Activated CD8-positive, alpha-beta memory T cell treated with anti-CD3 and anti-CD28 coated beads, Interleukin-2, amount 50 U/mL, for 24 hours (primary cell): ENCODE data around the gene ANKRD28.
"Not testable (repeated sequence)": the region's sequence is repeated elsewhere in the genome, so short reads cannot be mapped to it uniquely, and the experiment has no call there.

Experiments used
- DNase-seq: peaks from one replicate; pipeline ENCODE4 v3.0.0-alpha.2; 2020; ENCODE audit errors: extremely low read depth

ANKRD28 gene

GRCh38 chr3:15803921-15804320 lies 6.1 kb upstream of the ANKRD28 start:
- DNase-seq: no peak

GRCh38 chr3:15801298-15801697 lies 3.5 kb upstream of the ANKRD28 start:
- DNase-seq: no peak

- no peak for DNase-seq
Observed at GRCh38 chr3:15800780-15801179, 3.0 kb upstream of the ANKRD28 start.

GRCh38 chr3:15800327-15800726 lies 2.5 kb upstream of the ANKRD28 start:
- DNase-seq: no peak

- DNase-seq: no peak
Observed at GRCh38 chr3:15798533-15799245, 910 bp upstream of the ANKRD28 start.

GRCh38 chr3:15796771-15797641 lies 773 bp downstream of the ANKRD28 start:
- no peak for DNase-seq

- no peak for DNase-seq
Observed at GRCh38 chr3:15796331-15796730, 1.4 kb downstream of the ANKRD28 start.

- DNase-seq: no peak
Observed at GRCh38 chr3:15795651-15796308, 2.0 kb downstream of the ANKRD28 start.

GRCh38 chr3:15794842-15795650 lies 2.7 kb downstream of the ANKRD28 start:
- no peak for DNase-seq

- no peak for DNase-seq
Observed at GRCh38 chr3:15794303-15794771, 3.4 kb downstream of the ANKRD28 start.

GRCh38 chr3:15791525-15791924 lies 6.3 kb downstream of the ANKRD28 start:
- no peak for DNase-seq

GRCh38 chr3:15787941-15788340 lies 9.8 kb downstream of the ANKRD28 start:
- DNase-seq: no peak

- no peak for DNase-seq
Observed at GRCh38 chr3:15787526-15787925, 10.3 kb downstream of the ANKRD28 start.

- DNase-seq: no peak
Observed at GRCh38 chr3:15783361-15783969, 14.3 kb downstream of the ANKRD28 start.

- no peak for DNase-seq
Observed at GRCh38 chr3:15782429-15782828, 15.3 kb downstream of the ANKRD28 start.

GRCh38 chr3:15781637-15782402 lies 16.0 kb downstream of the ANKRD28 start:
- no peak for DNase-seq

- no peak for DNase-seq
Observed at GRCh38 chr3:15781131-15781530, 16.6 kb downstream of the ANKRD28 start.

GRCh38 chr3:15779111-15779510 lies 18.7 kb downstream of the ANKRD28 start:
- DNase-seq: no peak

- DNase-seq: no peak
Observed at GRCh38 chr3:15778332-15778858, 19.4 kb downstream of the ANKRD28 start.

GRCh38 chr3:15774931-15775560 lies 22.7 kb downstream of the ANKRD28 start:
- not testable (repeated sequence) for DNase-seq
